GM06990 (cell line): ENCODE results near the gene KRT28.
"Not testable (repeated sequence)": the region's sequence is repeated elsewhere in the genome, so short reads cannot be mapped to it uniquely, and the experiment has no call there.

Experiments
- DNase-seq: peaks from one replicate; pipeline ENCODE4 v3.0.0-alpha.2; 2011; ENCODE audit not compliant: insufficient read length; ENCODE audit errors: extremely low read depth
- H3K27me3 ChIP-seq: replicated peaks from 2 replicates; pipeline ENCODE4 v1.6.0; 2011; ENCODE audit warnings: low read length; ENCODE audit not compliant: control insufficient read depth, insufficient read depth
- H3K36me3 ChIP-seq: 2 replicates; pipeline ENCODE4 v1.5.1; 2011; ENCODE audit warnings: low read length; ENCODE audit not compliant: control insufficient read depth, insufficient read depth
- H3K4me3 ChIP-seq: replicated peaks from 2 replicates; pipeline ENCODE4 v1.5.1; 2011; ENCODE audit warnings: low read depth, mild to moderate bottlenecking, control low read depth, low read length
- TF ChIP-seq, protein P1 (sequence below): IDR thresholded peaks from 2 replicates; pipeline ENCODE4 v1.5.1; 2011; ENCODE audit warnings: low read length, control low read depth, mild to moderate bottlenecking, inconsistent platforms; ENCODE audit not compliant: insufficient read depth, poor library complexity, severe bottlenecking

Gene KRT28

DNA sequence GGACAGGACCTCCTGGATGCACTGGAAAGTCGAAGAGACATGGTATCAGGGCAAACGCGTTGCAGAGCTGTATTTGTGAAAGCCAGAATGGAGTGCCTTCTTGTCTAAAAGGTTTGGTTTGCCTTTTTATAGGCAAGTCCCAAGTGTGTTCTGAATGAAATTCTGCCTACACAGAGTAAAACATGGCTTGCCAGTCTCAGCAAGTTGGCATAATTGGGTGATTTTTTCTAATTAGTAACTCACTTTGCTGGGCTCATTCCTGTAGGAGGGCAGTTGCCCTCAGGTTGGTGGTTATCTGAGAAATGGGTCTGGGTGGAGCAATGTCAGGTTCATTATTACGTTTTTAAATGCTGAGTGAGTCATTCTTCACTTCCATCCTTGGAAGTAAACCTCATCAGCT is 44.5 kb downstream of the KRT28 start, which contains the start of gene KRT25:
KRT25 (minus strand) TSS at position 101 of the 400 bp plus-strand sequence; CDS start at position 41, 60 bp downstream.
- DNase-seq: no peak
- Histone ChIP-seq H3K36me3 (no peaks in the 10 kb centered on the region), H3K4me3 (no peak within 1 kb of the TSS), H3K27me3 (no peaks in the 10 kb centered on the region)
- TF ChIP-seq, protein P1, sequence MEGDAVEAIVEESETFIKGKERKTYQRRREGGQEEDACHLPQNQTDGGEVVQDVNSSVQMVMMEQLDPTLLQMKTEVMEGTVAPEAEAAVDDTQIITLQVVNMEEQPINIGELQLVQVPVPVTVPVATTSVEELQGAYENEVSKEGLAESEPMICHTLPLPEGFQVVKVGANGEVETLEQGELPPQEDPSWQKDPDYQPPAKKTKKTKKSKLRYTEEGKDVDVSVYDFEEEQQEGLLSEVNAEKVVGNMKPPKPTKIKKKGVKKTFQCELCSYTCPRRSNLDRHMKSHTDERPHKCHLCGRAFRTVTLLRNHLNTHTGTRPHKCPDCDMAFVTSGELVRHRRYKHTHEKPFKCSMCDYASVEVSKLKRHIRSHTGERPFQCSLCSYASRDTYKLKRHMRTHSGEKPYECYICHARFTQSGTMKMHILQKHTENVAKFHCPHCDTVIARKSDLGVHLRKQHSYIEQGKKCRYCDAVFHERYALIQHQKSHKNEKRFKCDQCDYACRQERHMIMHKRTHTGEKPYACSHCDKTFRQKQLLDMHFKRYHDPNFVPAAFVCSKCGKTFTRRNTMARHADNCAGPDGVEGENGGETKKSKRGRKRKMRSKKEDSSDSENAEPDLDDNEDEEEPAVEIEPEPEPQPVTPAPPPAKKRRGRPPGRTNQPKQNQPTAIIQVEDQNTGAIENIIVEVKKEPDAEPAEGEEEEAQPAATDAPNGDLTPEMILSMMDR: no peak

DNA sequence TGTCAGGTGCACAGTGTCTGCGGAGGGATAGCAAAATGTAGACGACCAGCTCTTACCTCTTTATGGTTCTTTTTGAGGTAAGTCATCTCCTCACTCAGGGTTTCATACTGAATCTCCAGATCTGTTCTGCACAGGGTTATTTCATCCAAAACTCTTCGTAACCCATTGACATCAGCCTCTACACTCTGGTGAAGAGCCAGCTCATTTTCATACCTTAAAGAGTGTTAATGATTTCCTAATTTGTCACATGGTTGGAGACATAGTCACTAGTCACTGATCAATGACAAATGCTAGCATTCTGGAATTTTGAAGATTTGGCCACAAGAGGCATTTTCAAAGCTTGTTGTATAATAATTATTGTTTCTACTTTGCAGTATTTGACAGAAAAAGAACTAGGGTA is 46.0 kb downstream of the KRT28 start:
- DNase-seq: no peak
- Histone ChIP-seq H3K27me3 (no peaks in the 10 kb centered on the region), H3K36me3 (no peaks in the 10 kb centered on the region), H3K4me3 (no peak overlapping the region)
- TF ChIP-seq, protein P1: no peak

GRCh38 chr17:40751065-40751464 is 48.7 kb downstream of the KRT28 start:
- no peak for DNase-seq
- Histone ChIP-seq H3K36me3 (no peaks in the 10 kb centered on the region), H3K27me3 (no peaks in the 10 kb centered on the region), H3K4me3 (no peak overlapping the region)
- TF ChIP-seq, protein P1: no peak

DNA sequence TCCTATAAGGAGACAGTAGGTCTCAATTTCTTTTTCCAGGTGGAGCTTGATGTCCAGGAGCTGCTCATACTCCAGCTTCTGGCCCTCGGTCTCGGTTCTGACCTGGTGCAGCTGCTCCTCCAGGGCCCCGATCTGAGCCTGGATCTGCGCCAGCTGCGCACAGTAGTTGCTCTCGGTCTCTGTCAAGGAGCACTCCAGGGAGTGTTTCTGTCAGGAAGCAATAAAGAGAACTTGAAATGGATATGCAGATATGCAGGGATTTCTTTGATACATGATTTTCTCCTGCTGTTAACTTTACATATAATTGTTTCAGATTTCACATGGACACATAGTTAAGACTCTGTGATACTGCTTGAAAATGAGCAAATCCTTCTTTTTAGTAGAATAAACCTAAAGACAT is 49.4 kb downstream of the KRT28 start:
- H3K27me3 ChIP-seq: no peaks in the 10 kb centered on the region
- H3K36me3 ChIP-seq: no peaks in the 10 kb centered on the region
- TF ChIP-seq, protein P1: no peak
- H3K4me3 ChIP-seq: no peak overlapping the region
- no peak for DNase-seq

DNA sequence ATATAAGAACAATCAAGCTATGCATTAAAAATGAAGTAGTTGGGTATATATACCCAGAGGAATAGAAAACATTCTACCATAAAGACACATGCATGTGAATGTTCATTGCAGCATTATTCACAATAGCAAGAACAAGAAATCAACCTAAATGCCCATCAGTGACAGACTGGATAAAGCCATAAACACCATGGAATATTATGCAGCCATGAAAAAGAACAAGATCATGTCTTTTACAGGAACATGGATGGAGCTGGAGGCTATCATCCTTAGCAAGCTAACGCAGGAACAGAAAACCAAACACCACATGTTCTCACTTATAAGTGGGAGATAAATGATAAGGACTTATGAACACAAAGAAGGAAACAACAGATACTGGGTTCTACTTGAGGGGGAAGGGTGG is 51.1 kb downstream of the KRT28 start:
- not testable (repeated sequence) for H3K36me3 ChIP-seq, H3K4me3 ChIP-seq, DNase-seq, H3K27me3 ChIP-seq
